Suprapubic skin (tissue), 4 donors: ENCODE results near the gene EXOSC2.
A peak's percentile ranks its signal among the peaks of the same experiment; 100 is the strongest.

ENCODE experiments used
- CTCF ChIP-seq, 2 donors: fragments of 200-600 bp in 1 of 2; fragments of 450-650 bp in 1 of 2; sonication (generic) in 1 of 2; IDR thresholded peaks; one replicate each; pipeline ENCODE4 v1.5.1; 2016 to 2019; ENCODE audit warnings: antibody characterized with exemption in 2 of 2, mild to moderate bottlenecking in 1 of 2, moderate library complexity in 1 of 2
- EP300 ChIP-seq: sonication (generic); formaldehyde crosslinking; IDR thresholded peaks from one replicate; pipeline ENCODE4 v1.6.1; 2017; ENCODE audit warnings: antibody characterized with exemption
- POLR2A ChIP-seq, 2 donors: fragments of 450-650 bp; IDR thresholded peaks; one replicate each; pipeline ENCODE4 v1.6.1; 2017; ENCODE audit warnings: antibody characterized with exemption in 2 of 2, mild to moderate bottlenecking in 2 of 2, moderate library complexity in 2 of 2
- POLR2AphosphoS5 ChIP-seq, 3 donors: sonication (generic); formaldehyde crosslinking; IDR thresholded peaks; one replicate each; pipeline ENCODE4 v1.6.1; 2017; ENCODE audit warnings: antibody characterized with exemption in 3 of 3

GRCh38 chr9:130712564-130713285, 19.1 kb downstream of the EXOSC2 start:
- no peak for TF ChIP-seq CTCF (IDR thresholded peaks at IDR 0.05)
- TF ChIP-seq POLR2A (IDR thresholded peaks at IDR 0.05): peak in 1 of 2 donors; percentile 67
- no peak for TF ChIP-seq EP300
- peak in 1 of 3 donors; percentile 65 for TF ChIP-seq POLR2AphosphoS5 (IDR thresholded peaks at IDR 0.05)
